SU-DHL-6 (cell line): ENCODE data around the gene PICALM.

Source experiments
- H2AFZ ChIP-seq: fragments of 200-600 bp; sonication (generic); 2 replicates; pipeline ENCODE4 v1.6.1; 2014; ENCODE audit warnings: low read depth, mild to moderate bottlenecking, moderate library complexity, mixed read lengths, antibody characterized with exemption, low read length; ENCODE audit not compliant: severe bottlenecking
- H3F3A ChIP-seq: fragments of 200-600 bp; shearing (Covaris generic); 2 replicates; pipeline ENCODE4 v1.6.0; 2016; ENCODE audit warnings: antibody characterized with exemption, mild to moderate bottlenecking; ENCODE audit not compliant: insufficient read depth
- H3K27ac ChIP-seq: fragments of 200-600 bp; sonication (generic); 2 replicates; pipeline ENCODE4 v1.5.1; 2016; ENCODE audit warnings: low read depth, mild to moderate bottlenecking, low read length, moderate library complexity, mixed read lengths
- H3K27me3 ChIP-seq: fragments of 200-600 bp; sonication (generic), shearing (Covaris generic); 2 replicates; pipeline ENCODE4 v1.6.0; 2014; ENCODE audit warnings: mild to moderate bottlenecking, low read length
- H3K36me3 ChIP-seq: fragments of 200-600 bp; sonication (generic); 2 replicates; pipeline ENCODE4 v1.6.1; 2014; ENCODE audit warnings: mild to moderate bottlenecking, low read length, mixed read lengths
- H3K4me2 ChIP-seq: fragments of 300-600, 200-600 bp; shearing (Covaris generic), sonication (generic); 2 replicates; pipeline ENCODE4 v1.6.0; 2014; ENCODE audit warnings: low read length, low read depth, mild to moderate bottlenecking; ENCODE audit not compliant: poor library complexity, severe bottlenecking
- H3K4me3 ChIP-seq: fragments of 200-600 bp; sonication (generic); 2 replicates; pipeline ENCODE4 v1.5.1; 2014; ENCODE audit warnings: antibody characterized with exemption, low read length, mild to moderate bottlenecking, mixed read lengths; ENCODE audit not compliant: insufficient read depth, poor library complexity, severe bottlenecking
- H3K79me2 ChIP-seq: fragments of 200-600 bp; sonication (generic); 2 replicates; pipeline ENCODE4 v1.6.1; 2014; ENCODE audit warnings: mild to moderate bottlenecking, low read length, moderate library complexity; ENCODE audit not compliant: insufficient read depth
- H3K9ac ChIP-seq: fragments of 200-600 bp; sonication (generic); 2 replicates; pipeline ENCODE4 v1.7.0; 2014; ENCODE audit warnings: mild to moderate bottlenecking, low read length
- H3K9me2 ChIP-seq: fragments of 200-600 bp; sonication (generic); replicated peaks from 2 replicates; pipeline ENCODE4 v1.6.1; 2014; ENCODE audit warnings: low read length; ENCODE audit not compliant: insufficient read depth
- H3K9me3 ChIP-seq: fragments of 200-600 bp; sonication (generic); 2 replicates; pipeline ENCODE4 v1.6.1; 2014; ENCODE audit warnings: low read length, mixed read lengths; ENCODE audit not compliant: insufficient read depth
- H4K20me1 ChIP-seq: fragments of 200-600 bp; sonication (generic); 2 replicates; pipeline ENCODE4 v1.6.1; 2014; ENCODE audit warnings: low read depth, mild to moderate bottlenecking, antibody characterized with exemption, low read length, moderate library complexity, mixed read lengths
- CTCF ChIP-seq: fragments of 200-600 bp; sonication (generic); IDR thresholded peaks from one replicate; pipeline ENCODE4 v1.5.1; 2017; ENCODE audit warnings: antibody characterized with exemption, mild to moderate bottlenecking, low read length, moderate library complexity; ENCODE audit not compliant: insufficient read depth, poor library complexity, severe bottlenecking
- EZH2phosphoT487 ChIP-seq: fragments of 200-600 bp; sonication (generic), shearing (Covaris generic); conservative IDR thresholded peaks from 2 replicates; pipeline ENCODE4 v1.6.1; 2018; ENCODE audit warnings: mild to moderate bottlenecking, antibody characterized with exemption, low read length, moderate library complexity, mixed read lengths

PICALM gene

GRCh38 chr11:86079421-86079820, 10.5 kb upstream of the PICALM start:
- Histone ChIP-seq H3K27me3 (no peaks in the 10 kb centered on the region), H3K79me2 (no peaks in the 10 kb centered on the region), H2AFZ (no peak overlapping the region), H4K20me1 (no peaks in the 10 kb centered on the region), H3F3A (no peaks in the 10 kb centered on the region), H3K27ac (no peak overlapping the region), H3K4me2 (no peak overlapping the region), H3K4me3 (no peak overlapping the region), H3K9me2 (no peaks in the 10 kb centered on the region), H3K36me3 (no peaks in the 10 kb centered on the region), H3K9me3 (no peaks in the 10 kb centered on the region), H3K9ac (no peak overlapping the region)
- TF ChIP-seq EZH2phosphoT487 (no peak), CTCF (no peak)

- Histone ChIP-seq H3K9ac (no peak overlapping the region), H3F3A (peaks cover 9% of the 10 kb centered on the region), H3K27ac (no peak overlapping the region), H3K4me2 (no peak overlapping the region), H3K9me2 (no peaks in the 10 kb centered on the region), H3K4me3 (no peak overlapping the region), H3K36me3 (no peaks in the 10 kb centered on the region), H3K9me3 (no peaks in the 10 kb centered on the region), H3K27me3 (no peaks in the 10 kb centered on the region), H2AFZ (no peak overlapping the region), H4K20me1 (no peaks in the 10 kb centered on the region), H3K79me2 (no peaks in the 10 kb centered on the region)
- no peak for TF ChIP-seq CTCF
These were observed 5.1 kb upstream of the PICALM start for GRCh38 chr11:86073948-86074347.

- Histone ChIP-seq H3K4me2 (no peak overlapping the region), H3F3A (peaks cover 16% of the 10 kb centered on the region), H3K9me3 (no peaks in the 10 kb centered on the region), H2AFZ (no peak overlapping the region), H3K27me3 (no peaks in the 10 kb centered on the region), H3K4me3 (no peak overlapping the region), H3K9ac (no peak overlapping the region), H4K20me1 (peaks cover 5% of the 10 kb centered on the region; the same call in 1 of the 2 replicates), H3K9me2 (no peaks in the 10 kb centered on the region), H3K36me3 (no peaks in the 10 kb centered on the region), H3K27ac (no peak overlapping the region), H3K79me2 (peaks cover 14% of the 10 kb centered on the region)
- TF ChIP-seq CTCF, result no peak
- TF ChIP-seq EZH2phosphoT487, result no peak
These were observed 3.3 kb upstream of the PICALM start for GRCh38 chr11:86072211-86072610.
